Measurements from ENCODE around the gene CARNS1. TPM values are rescaled to one million over a fixed set of nuclear protein-coding genes. Genes with fewer than 3 reads are reported as not detected.

CARNS1 gene
- polyA plus RNA-seq, 1 donor from 2014 or later, result not detected

- Histone ChIP-seq H3K9me3 (ENCODE audit: low read length) (no peaks in the 10 kb centered on the region), H3K9ac (ENCODE audit: low read length) (no peak overlapping the region), H3K9me2 (ENCODE audit: insufficient read depth, low read length) (no peaks in the 10 kb centered on the region), H3K27me3 (ENCODE audit: insufficient read depth, low read depth, low read length) (peaks cover 2% of the 10 kb centered on the region), H3K79me2 (replicated peaks; ENCODE audit: insufficient read depth, low read length) (no peaks in the 10 kb centered on the region), H3K27ac (ENCODE audit: low read length) (no peak overlapping the region), H2AFZ (ENCODE audit: low read depth, low read length) (no peak overlapping the region), H3K4me2 (ENCODE audit: low read length) (no peak overlapping the region), H3K4me3 (ENCODE audit: low read length) (no peak overlapping the region), H4K20me1 (ENCODE audit: insufficient read depth) (no peaks in the 10 kb centered on the region), H3F3A (ENCODE audit: insufficient read depth, low read length, poor library complexity, severe bottlenecking) (no peaks in the 10 kb centered on the region), H3K36me3 (ENCODE audit: insufficient read depth, low read length) (no peaks in the 10 kb centered on the region)
- no peak for TF ChIP-seq POLR2AphosphoS5 (IDR thresholded peaks at IDR 0.05)
- no peak for TF ChIP-seq SMC3 (conservative IDR thresholded peaks at IDR 0.05; ENCODE audit: poor library complexity)
- TF ChIP-seq EP300 (conservative IDR thresholded peaks at IDR 0.05; ENCODE audit: poor library complexity, severe bottlenecking), result no peak
- TF ChIP-seq MXI1 (conservative IDR thresholded peaks at IDR 0.05; ENCODE audit: poor library complexity, severe bottlenecking), result no peak
- TF ChIP-seq TAF1 (IDR thresholded peaks at IDR 0.05; ENCODE audit: low read depth), result no peak
- no peak for TF ChIP-seq RAD21 (conservative IDR thresholded peaks at IDR 0.05)
- TF ChIP-seq REST (IDR thresholded peaks at IDR 0.05; ENCODE audit: borderline replicate concordance), result no peak
- no peak for TF ChIP-seq EZH2 (IDR thresholded peaks at IDR 0.05; ENCODE audit: borderline replicate concordance, insufficient read depth, low read length, poor library complexity, severe bottlenecking)
- no peak for TF ChIP-seq CTCF (IDR thresholded peaks at IDR 0.05; ENCODE audit: poor library complexity, severe bottlenecking)
Measured at GRCh38 chr11:67381244-67381972, 34.1 kb upstream of the CARNS1 start.

GRCh38 chr11:67382276-67383136 is 33.0 kb upstream of the CARNS1 start:
- Histone ChIP-seq H3F3A (ENCODE audit: insufficient read depth, low read length, poor library complexity, severe bottlenecking) (no peaks in the 10 kb centered on the region), H3K27ac (ENCODE audit: low read length) (no peak overlapping the region), H3K36me3 (ENCODE audit: insufficient read depth, low read length) (no peaks in the 10 kb centered on the region), H3K4me2 (ENCODE audit: low read length) (no peak overlapping the region), H3K79me2 (replicated peaks; ENCODE audit: insufficient read depth, low read length) (no peaks in the 10 kb centered on the region), H2AFZ (ENCODE audit: low read depth, low read length) (no peak overlapping the region), H3K4me3 (ENCODE audit: low read length) (no peak overlapping the region), H3K9ac (ENCODE audit: low read length) (no peak overlapping the region), H3K9me3 (ENCODE audit: low read length) (no peaks in the 10 kb centered on the region), H3K27me3 (ENCODE audit: insufficient read depth, low read depth, low read length) (no peaks in the 10 kb centered on the region), H3K9me2 (ENCODE audit: insufficient read depth, low read length) (no peaks in the 10 kb centered on the region), H4K20me1 (ENCODE audit: insufficient read depth) (no peaks in the 10 kb centered on the region)
- TF ChIP-seq MXI1 (conservative IDR thresholded peaks at IDR 0.05; ENCODE audit: poor library complexity, severe bottlenecking) (no peak), CTCF (IDR thresholded peaks at IDR 0.05; ENCODE audit: poor library complexity, severe bottlenecking) (peak; percentile 96), EP300 (conservative IDR thresholded peaks at IDR 0.05; ENCODE audit: poor library complexity, severe bottlenecking) (no peak), POLR2AphosphoS5 (IDR thresholded peaks at IDR 0.05) (no peak), RAD21 (conservative IDR thresholded peaks at IDR 0.05) (peak; percentile 94), EZH2 (IDR thresholded peaks at IDR 0.05; ENCODE audit: borderline replicate concordance, insufficient read depth, low read length, poor library complexity, severe bottlenecking) (no peak), SMC3 (conservative IDR thresholded peaks at IDR 0.05; ENCODE audit: poor library complexity) (peak; percentile 90), TAF1 (IDR thresholded peaks at IDR 0.05; ENCODE audit: low read depth) (no peak)

Measured in neural cell (in vitro differentiated cells).